Heart left ventricle (tissue), 16 donors: ENCODE data around the gene KRT76. TPM values are rescaled to one million over a fixed set of nuclear protein-coding genes. Genes with fewer than 3 reads are reported as not detected.

Source experiments
- ATAC-seq, 4 donors: fragments of 200-7000 bp; cut with Tn5 transposase; one replicate each; pipeline ENCODE4 v1.9.1; 2020 to 2022; ENCODE audit warnings: moderate library complexity in 4 of 4, mild to moderate bottlenecking in 3 of 4, moderate number of reproducible peaks in 1 of 4
- DNase-seq, 5 donors: peaks; one replicate each; pipeline ENCODE4 v3.0.0-alpha.2; 2020
- H3K27ac ChIP-seq, 12 donors: fragments of 200-600 bp; sonication (generic) in 4 of 12; one replicate each; pipeline versions ENCODE4 v1.5.0 to v1.8.0; 2016 to 2022; ENCODE audit warnings: mild to moderate bottlenecking in 2 of 12
- H3K27me3 ChIP-seq, 9 donors: fragments of 200-600 bp; sonication (generic) in 2 of 9; one replicate each; pipeline versions ENCODE4 v1.5.1 to v1.8.0; 2016 to 2022; ENCODE audit warnings: mild to moderate bottlenecking in 3 of 9
- H3K36me3 ChIP-seq, 9 donors: fragments of 200-600 bp; sonication (generic) in 2 of 9; one replicate each; pipeline versions ENCODE4 v1.5.0 to v1.8.0; 2018 to 2022; ENCODE audit warnings: mild to moderate bottlenecking in 2 of 9
- H3K4me1 ChIP-seq, 12 donors: fragments of 200-600 bp; sonication (generic) in 4 of 12; one replicate each; pipeline versions ENCODE4 v1.5.0 to v1.8.0; 2016 to 2022; ENCODE audit warnings: mild to moderate bottlenecking in 3 of 12
- H3K4me3 ChIP-seq, 12 donors: fragments of 200-600 bp; sonication (generic) in 4 of 12; one replicate each; pipeline versions ENCODE4 v1.5.0 to v1.8.0; 2017 to 2022; ENCODE audit warnings: mild to moderate bottlenecking in 9 of 12, moderate library complexity in 4 of 12
- H3K9me3 ChIP-seq, 12 donors: fragments of 200-600 bp; sonication (generic) in 4 of 12; one replicate each; pipeline versions ENCODE4 v1.5.0 to v1.8.0; 2016 to 2022; ENCODE audit warnings: mild to moderate bottlenecking in 1 of 12
- CTCF ChIP-seq, 12 donors: fragments of 200-600 bp; sonication (generic) in 4 of 12; IDR thresholded peaks; one replicate each; pipeline versions ENCODE4 v1.5.0 to v1.8.0; 2018 to 2022; ENCODE audit warnings: antibody characterized with exemption in 12 of 12, mild to moderate bottlenecking in 5 of 12
- POLR2A ChIP-seq, 2 donors: fragments of 450-650 bp; IDR thresholded peaks; one replicate each; pipeline ENCODE4 v1.6.1; 2017; ENCODE audit warnings: antibody characterized with exemption in 2 of 2, mild to moderate bottlenecking in 2 of 2, moderate library complexity in 2 of 2
- WGBS, 4 donors: extraction: QIAGEN DNeasy Blood & Tissue Kit in 2 of 4; methylation state at CpG; one replicate each; pipeline versions ENCODE4 v1.1.5 to v1.1.7; 2013 to 2018; 5-methylcytosine and 5-hydroxymethylcytosine counted together
- intact Hi-C, 10 donors: fragments of 100-400 bp; cut with DNase I; formaldehyde crosslinking; loops; one replicate each; pipeline versions ENCODE4 v1.11.1 to v1.14.2; 2022
- polyA plus RNA-seq, 2 donors: library from polyadenylated mRNA; stranded (reverse); fragments of 200-250 nt; gene quantifications; one replicate each; pipeline ENCODE4 v1.2.3, GENCODE V29; 2013
- total RNA-seq, 9 donors: library from RNA; depleted of rRNA in 2 of 9; stranded (reverse); fragments of >200 nt in 2 of 9; fragmentation: NEBNext Ultra II Directional in 3 of 9; extraction: Animal tissue kit (Norgen Biotek cat#: 25700) in 3 of 9; gene quantifications; one replicate each; pipeline versions ENCODE4 v1.1.0 to v1.2.4, GENCODE V29; 2016 to 2023
- donor health status: ischemic (EF 13 %, LVEDD 7.1; RV severe dilation, severe dysfunction).
- donor health status: healthy with polysubstance abuse.
- donor health status: DM: no; HTN: yes; CAD: no.
- donor health status: DM: no; HTN: no; CAD: no.
- donor health status: ischemic (EF 25% LVEDD 6.9; RV normal size, moderate dysfunction).
- donor health status: ischemic (EF 25% LVEDD 5.7; RV mildly dilated, moderate dysfunction).
- donor health status: healthy.
- donor health status: DM: yes; HTN: yes; CAD: no.
- donor health status: ischemic (EF 35%, LVEDD 5.7; RV mildly dilated, moderate dysfunction).
- donor health status: nonischemic (EF 11% LVEDD 7.7; RV severe dilation, severe dysfunction).
- donor health status: DM: yes; HTN: yes; CAD: no.
- donor health status: PGD.
- donor health status: ischemic (EF 29% LVEDD 5.4; RV normal size, mild dysfunction).
- donor health status: nonischemic (EF 23%, LVEDD 6.1; RV moderate dilation, normal function).

KRT76 gene
- total and polyA plus RNA-seq, 11 donors, result not detected

- DNase-seq, result no peak
- Histone ChIP-seq H3K27me3 (peaks cover 0 to 15% (median 0%) of the 10 kb centered on the region in 9 donors), H3K4me3 (no peak overlapping the region), H3K27ac (no peak overlapping the region), H3K4me1 (no peaks in the 10 kb centered on the region), H3K9me3 (no peaks in the 10 kb centered on the region), H3K36me3 (no peaks in the 10 kb centered on the region)
- ATAC-seq, result peak in 1 of 4 donors; percentile 34
- 51 to 78% (median 61%) methylated on average over 3 to 8 of the region's 8 CpGs for WGBS, 4 donors
- TF ChIP-seq POLR2A (IDR thresholded peaks at IDR 0.05), result no peak
- TF ChIP-seq CTCF (IDR thresholded peaks at IDR 0.05), result no peak
- intact Hi-C loops, result no loop called here
These were observed 2.4 kb downstream of the KRT76 start for GRCh38 chr12:52774629-52775250.

- Histone ChIP-seq H3K27me3 (peaks cover 0 to 11% (median 0%) of the 10 kb centered on the region in 9 donors), H3K4me3 (no peak overlapping the region), H3K27ac (no peak overlapping the region), H3K4me1 (no peaks in the 10 kb centered on the region), H3K9me3 (no peaks in the 10 kb centered on the region), H3K36me3 (no peaks in the 10 kb centered on the region)
- 62 to 75% (median 70%) methylated on average over 3 of the region's 3 CpGs for WGBS, 4 donors
- intact Hi-C loops, result no loop called here
- TF ChIP-seq CTCF (IDR thresholded peaks at IDR 0.05) (no peak), POLR2A (IDR thresholded peaks at IDR 0.05) (no peak)
- DNase-seq (no peak), ATAC-seq (no peak)
These were observed 4.4 kb downstream of the KRT76 start for GRCh38 chr12:52772772-52773171.

- Histone ChIP-seq H3K36me3 (no peaks in the 10 kb centered on the region), H3K9me3 (no peaks in the 10 kb centered on the region), H3K27me3 (peaks cover 0 to 11% (median 0%) of the 10 kb centered on the region in 9 donors), H3K4me3 (no peak overlapping the region), H3K27ac (no peak overlapping the region), H3K4me1 (no peaks in the 10 kb centered on the region)
- DNase-seq, result no peak
- no peak for ATAC-seq
- 82 to 89% (median 87%) methylated on average over 4 of the region's 4 CpGs for WGBS, 4 donors
- no peak for TF ChIP-seq POLR2A (IDR thresholded peaks at IDR 0.05)
- intact Hi-C loops, result no loop called here
These were observed 5.0 kb downstream of the KRT76 start for GRCh38 chr12:52772188-52772587.

GRCh38 chr12:52771505-52771904, 5.6 kb downstream of the KRT76 start:
- TF ChIP-seq POLR2A (IDR thresholded peaks at IDR 0.05) (no peak), CTCF (IDR thresholded peaks at IDR 0.05) (no peak)
- H3K36me3 ChIP-seq, result no peaks in the 10 kb centered on the region
- H3K4me1 ChIP-seq, result no peaks in the 10 kb centered on the region
- 64 to 81% (median 67%) methylated on average over 4 of the region's 4 CpGs for WGBS, 4 donors
- H3K27me3 ChIP-seq, result peaks cover 0 to 9% (median 0%) of the 10 kb centered on the region in 9 donors
- no peak overlapping the region for H3K27ac ChIP-seq
- intact Hi-C loops, result no loop called here
- no peak overlapping the region for H3K4me3 ChIP-seq
- H3K9me3 ChIP-seq, result no peaks in the 10 kb centered on the region
- no peak for ATAC-seq
- no peak for DNase-seq

- H3K27me3 ChIP-seq, result peaks cover 0 to 9% (median 0%) of the 10 kb centered on the region in 9 donors
- ATAC-seq (no peak), DNase-seq (no peak)
- no peaks in the 10 kb centered on the region for H3K4me1 ChIP-seq
- no peaks in the 10 kb centered on the region for H3K9me3 ChIP-seq
- 67 to 74% (median 69%) methylated on average over 6 of the region's 6 CpGs for WGBS, 4 donors
- intact Hi-C loops, result no loop called here
- TF ChIP-seq CTCF (IDR thresholded peaks at IDR 0.05), result no peak
- TF ChIP-seq POLR2A (IDR thresholded peaks at IDR 0.05), result no peak
- no peak overlapping the region for H3K27ac ChIP-seq
- no peaks in the 10 kb centered on the region for H3K36me3 ChIP-seq
- no peak overlapping the region for H3K4me3 ChIP-seq
These were observed 6.1 kb downstream of the KRT76 start for GRCh38 chr12:52771088-52771487.
